GM13976 (cell line): ENCODE measurements around the gene PPARD.

ENCODE experiments used
- DNase-seq: peaks from one replicate; pipeline ENCODE4 v3.0.0; 2012; ENCODE audit warnings: low spot score
- in situ Hi-C: fragments of 300-500 bp; cut with MboI; formaldehyde crosslinking; loops from one replicate; pipeline ENCODE4 v1.12.0; 2022; ENCODE audit warnings: low sequenced_read_pairs, mixed read lengths, inconsistent platforms; ENCODE audit not compliant: unreplicated experiment
- TF ChIP-seq, protein P1 (sequence below): IDR thresholded peaks from 2 replicates; pipeline ENCODE4 v1.5.1; 2012; ENCODE audit warnings: borderline replicate concordance, mild to moderate bottlenecking; ENCODE audit not compliant: insufficient read depth; ENCODE audit errors: extremely low read depth, missing control alignments, control extremely low read depth

Gene PPARD

DNA sequence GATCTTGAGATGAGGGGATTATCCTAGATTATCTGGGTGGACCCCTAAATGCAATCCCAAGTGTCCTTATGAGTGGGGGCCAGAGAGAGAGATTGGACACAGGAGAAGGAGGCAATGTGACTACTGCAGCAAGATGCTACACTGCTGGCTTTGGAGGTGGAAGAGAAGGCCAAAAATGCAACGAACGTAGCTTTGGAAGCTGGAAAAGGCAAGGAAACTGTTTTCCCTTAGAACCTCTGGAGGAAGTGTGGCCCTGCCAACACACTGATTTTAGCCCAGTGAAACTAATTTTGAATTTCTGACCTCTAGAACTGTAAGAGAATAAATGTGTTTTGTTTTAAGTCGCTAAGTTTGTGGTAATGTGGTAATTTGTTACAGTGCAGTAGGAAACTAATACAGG lies 15.7 kb downstream of the PPARD start:
- TF ChIP-seq, protein P1, sequence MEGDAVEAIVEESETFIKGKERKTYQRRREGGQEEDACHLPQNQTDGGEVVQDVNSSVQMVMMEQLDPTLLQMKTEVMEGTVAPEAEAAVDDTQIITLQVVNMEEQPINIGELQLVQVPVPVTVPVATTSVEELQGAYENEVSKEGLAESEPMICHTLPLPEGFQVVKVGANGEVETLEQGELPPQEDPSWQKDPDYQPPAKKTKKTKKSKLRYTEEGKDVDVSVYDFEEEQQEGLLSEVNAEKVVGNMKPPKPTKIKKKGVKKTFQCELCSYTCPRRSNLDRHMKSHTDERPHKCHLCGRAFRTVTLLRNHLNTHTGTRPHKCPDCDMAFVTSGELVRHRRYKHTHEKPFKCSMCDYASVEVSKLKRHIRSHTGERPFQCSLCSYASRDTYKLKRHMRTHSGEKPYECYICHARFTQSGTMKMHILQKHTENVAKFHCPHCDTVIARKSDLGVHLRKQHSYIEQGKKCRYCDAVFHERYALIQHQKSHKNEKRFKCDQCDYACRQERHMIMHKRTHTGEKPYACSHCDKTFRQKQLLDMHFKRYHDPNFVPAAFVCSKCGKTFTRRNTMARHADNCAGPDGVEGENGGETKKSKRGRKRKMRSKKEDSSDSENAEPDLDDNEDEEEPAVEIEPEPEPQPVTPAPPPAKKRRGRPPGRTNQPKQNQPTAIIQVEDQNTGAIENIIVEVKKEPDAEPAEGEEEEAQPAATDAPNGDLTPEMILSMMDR, result no peak
- in situ Hi-C loops, result no loop called here
- DNase-seq, result no peak

DNA sequence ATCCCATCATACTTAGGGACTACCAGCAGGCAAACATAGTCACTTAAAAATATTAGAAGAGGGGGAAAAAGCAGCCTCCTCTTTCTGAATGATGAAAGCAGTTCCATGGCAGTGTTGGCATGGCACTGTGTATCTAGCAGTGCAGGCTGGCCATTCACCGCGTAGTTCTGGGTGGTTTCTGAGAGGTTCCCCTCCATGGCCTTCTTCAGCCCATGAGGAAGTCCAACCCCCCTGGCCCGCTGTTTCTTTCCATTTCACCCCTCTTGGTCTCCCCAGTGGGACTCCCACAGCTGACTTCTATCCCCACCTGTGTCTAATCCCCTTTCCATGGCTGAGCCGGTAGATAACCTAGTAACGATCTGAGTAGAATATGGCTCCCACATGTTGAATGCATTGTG lies 17.0 kb downstream of the PPARD start:
- TF ChIP-seq, protein P1, result no peak

DNA sequence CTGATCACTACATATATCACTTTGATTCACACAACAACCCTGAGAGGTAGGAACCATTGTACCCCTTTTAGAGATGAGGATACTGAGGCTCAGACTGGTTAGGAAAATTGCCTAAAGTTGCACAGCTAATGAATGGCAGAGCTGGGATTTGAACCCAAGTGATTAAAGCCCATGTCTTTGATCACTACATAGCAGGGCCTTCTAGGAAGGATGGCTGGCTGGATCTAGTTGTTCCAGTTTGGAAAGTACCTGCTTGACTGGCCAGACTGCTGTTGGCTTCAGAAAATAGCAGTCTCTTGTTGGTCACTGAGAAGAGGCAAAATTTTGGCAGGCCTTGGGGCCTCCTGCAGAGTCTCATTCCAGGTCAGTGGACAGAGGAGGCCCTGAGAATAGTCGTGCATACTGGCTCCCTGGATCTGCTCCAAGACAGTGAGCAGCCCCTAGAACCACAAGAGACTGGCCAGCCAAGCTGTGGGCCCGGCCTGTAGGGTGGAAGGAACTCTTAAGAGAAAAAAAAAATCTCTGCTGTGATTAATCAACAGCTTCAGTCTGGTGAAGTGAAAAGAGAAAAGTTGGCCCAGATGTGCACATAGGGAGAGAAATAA lies 17.5 kb downstream of the PPARD start:
- TF ChIP-seq, protein P1, result no peak
- in situ Hi-C loops, result no loop called here
- DNase-seq, result no peak

More for the DNA sequence above, 17.0 kb downstream of the PPARD start:
- no peak for DNase-seq
- in situ Hi-C loops, result no loop called here

DNA sequence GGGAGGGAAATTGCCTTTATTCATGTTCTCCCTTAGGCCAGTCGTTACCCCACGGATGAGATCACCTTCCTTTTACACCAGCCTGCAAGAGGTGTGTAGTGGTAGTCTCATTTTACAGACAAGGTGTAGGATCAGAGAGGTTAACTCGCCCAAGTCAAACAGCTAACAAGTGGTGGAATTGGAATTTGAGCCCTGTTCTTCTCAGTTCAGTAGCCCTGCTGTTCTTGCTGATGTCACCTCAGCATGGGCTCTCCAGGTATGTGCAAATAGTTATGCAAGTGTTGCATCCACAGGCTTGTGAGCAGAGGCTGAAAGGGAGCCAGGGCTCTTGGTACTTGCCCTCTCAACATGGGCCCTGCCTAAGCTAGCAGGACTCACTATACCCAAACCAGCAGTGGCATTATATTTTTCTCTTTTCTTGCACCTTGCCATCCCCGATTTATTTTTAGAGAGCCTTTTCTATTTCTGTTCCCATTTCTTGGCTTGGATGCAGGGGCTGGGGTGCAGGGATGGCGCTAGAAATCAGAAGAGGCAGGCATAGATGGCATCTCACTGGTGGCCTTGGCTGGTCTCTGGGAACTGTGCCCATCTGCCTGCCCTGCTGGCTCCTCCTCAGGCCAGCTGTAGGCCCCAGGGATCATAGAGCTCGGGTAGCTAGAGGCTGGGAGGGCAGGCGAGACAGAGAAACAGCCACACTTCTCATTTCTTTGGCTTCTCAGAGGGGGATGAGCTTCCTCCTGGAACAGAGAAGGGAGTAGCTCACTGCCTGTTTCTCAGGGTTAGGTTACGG lies 18.2 kb downstream of the PPARD start:
- TF ChIP-seq, protein P1, result no peak
- DNase-seq, result no peak
- in situ Hi-C loops, result no loop called here

DNA sequence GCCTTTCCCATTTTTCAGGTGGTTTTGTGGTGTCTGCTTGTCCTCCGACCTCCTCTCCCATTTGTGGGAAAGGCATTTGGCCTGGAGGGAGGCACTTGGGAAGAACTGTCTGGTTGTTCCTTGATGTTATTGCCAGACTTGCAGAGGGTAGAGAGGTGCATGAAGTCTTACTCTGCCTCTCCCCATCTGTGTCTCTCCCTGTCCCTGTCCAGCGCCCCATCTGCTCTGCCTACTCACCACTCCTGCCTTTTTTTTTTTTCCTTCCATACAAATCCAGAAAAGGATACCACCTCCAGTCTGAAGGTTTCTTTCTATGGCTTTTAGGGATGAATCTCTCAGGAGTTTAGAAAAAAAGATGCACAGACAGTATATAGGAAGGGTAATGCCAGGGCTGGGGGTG lies 19.8 kb downstream of the PPARD start:
- in situ Hi-C loops, result no loop called here
- no peak for DNase-seq
- TF ChIP-seq, protein P1, result no peak

DNA sequence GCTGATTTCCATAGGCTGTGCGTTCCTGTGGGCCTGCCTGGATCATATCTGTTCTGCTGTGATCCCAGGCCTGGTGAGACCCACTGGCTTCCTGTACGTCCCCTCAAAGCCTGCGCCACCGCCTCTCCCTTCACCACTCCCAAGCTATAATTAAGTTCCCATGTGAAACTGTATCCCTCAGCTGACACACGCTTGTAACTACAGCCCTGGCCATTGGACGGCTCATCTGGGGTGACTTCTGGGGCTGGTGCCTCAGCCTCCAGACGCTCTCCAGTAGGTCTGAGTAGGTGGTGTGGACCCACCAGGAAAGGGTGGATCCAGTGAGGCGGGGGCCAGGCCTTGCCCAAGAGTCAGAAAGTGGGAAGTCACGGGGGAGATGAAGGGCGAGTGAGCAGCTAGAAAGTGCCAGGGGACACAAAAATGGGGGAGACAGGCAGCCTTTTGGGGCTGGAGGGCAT lies 21.0 kb downstream of the PPARD start:
- TF ChIP-seq, protein P1, result no peak
- in situ Hi-C loops, result no loop called here
- DNase-seq, result no peak
